ENCODE results near the gene LAMB1. TPM values are rescaled to one million over a fixed set of nuclear protein-coding genes. Genes with fewer than 3 reads are reported as not detected.

LAMB1 gene
- total RNA-seq, 1 experiment from 2014 or later, result 101 TPM

GRCh38 chr7:108049962-108050361 lies 47.0 kb upstream of the LAMB1 start:
- ATAC-seq, result no peak
- no peak overlapping the region for H3K4me3 ChIP-seq (ENCODE audit: low read length)

GRCh38 chr7:108048422-108048821 lies 45.5 kb upstream of the LAMB1 start:
- intact Hi-C loops (cut with micrococcal nuclease), result no loop called here
- Histone ChIP-seq H3K79me2 (ENCODE audit: low read length) (no peaks in the 10 kb centered on the region), H3K9me2 (replicated peaks; ENCODE audit: low read length) (no peaks in the 10 kb centered on the region), H3K27me3 (ENCODE audit: low read length) (no peaks in the 10 kb centered on the region), H2AFZ (ENCODE audit: low read length) (no peak overlapping the region), H3K4me1 (ENCODE audit: insufficient read depth, low read length) (no peaks in the 10 kb centered on the region), H3K27ac (ENCODE audit: low read length) (no peak overlapping the region), H4K20me1 (ENCODE audit: low read length) (no peaks in the 10 kb centered on the region), H3K9ac (ENCODE audit: low read length) (no peak overlapping the region), H3K9me3 (ENCODE audit: low read length) (no peaks in the 10 kb centered on the region), H3K36me3 (ENCODE audit: low read depth, low read length) (no peaks in the 10 kb centered on the region), H3K4me3 (ENCODE audit: low read length) (no peak overlapping the region), H3K4me2 (ENCODE audit: low read length) (no peak overlapping the region), H3F3A (ENCODE audit: low read length, unreplicated experiment) (no peaks in the 10 kb centered on the region)
- CTCF ChIA-PET, result no interaction called here
- no peak for ATAC-seq
- DNase-seq, result no peak
- no TSS peak for BruUV-seq (replicated peaks)
- no peak for TF ChIP-seq CTCF (conservative IDR thresholded peaks at IDR 0.05; ENCODE audit: low read depth, low read length)
- no peak for TF ChIP-seq EZH2 (IDR thresholded peaks at IDR 0.05; ENCODE audit: low read length, unreplicated experiment)
- no peak for TF ChIP-seq EZH2phosphoT487 (IDR thresholded peaks at IDR 0.05; ENCODE audit: borderline replicate concordance, low read length)
- POLR2A ChIA-PET (ENCODE audit: unreplicated experiment), result no interaction called here

More at GRCh38 chr7:108049962-108050361, 47.0 kb upstream of the LAMB1 start:
- Histone ChIP-seq H2AFZ (ENCODE audit: low read length) (no peak overlapping the region), H4K20me1 (ENCODE audit: low read length) (no peaks in the 10 kb centered on the region), H3K27ac (ENCODE audit: low read length) (no peak overlapping the region), H3K9ac (ENCODE audit: low read length) (no peak overlapping the region), H3K79me2 (ENCODE audit: low read length) (no peaks in the 10 kb centered on the region), H3K36me3 (ENCODE audit: low read depth, low read length) (no peaks in the 10 kb centered on the region), H3K4me2 (ENCODE audit: low read length) (no peak overlapping the region), H3K27me3 (ENCODE audit: low read length) (no peaks in the 10 kb centered on the region), H3K9me3 (ENCODE audit: low read length) (no peaks in the 10 kb centered on the region), H3K4me1 (ENCODE audit: insufficient read depth, low read length) (peaks cover 4% of the 10 kb centered on the region; the same call in 1 of the 2 replicates), H3K9me2 (replicated peaks; ENCODE audit: low read length) (no peaks in the 10 kb centered on the region), H3F3A (ENCODE audit: low read length, unreplicated experiment) (no peaks in the 10 kb centered on the region)
- intact Hi-C loops (cut with micrococcal nuclease), result no loop called here
- POLR2A ChIA-PET (ENCODE audit: unreplicated experiment), result no interaction called here
- CTCF ChIA-PET, result no interaction called here
- DNase-seq, result no peak
- TF ChIP-seq CTCF (conservative IDR thresholded peaks at IDR 0.05; ENCODE audit: low read depth, low read length) (no peak), EZH2phosphoT487 (IDR thresholded peaks at IDR 0.05; ENCODE audit: borderline replicate concordance, low read length) (no peak), EZH2 (IDR thresholded peaks at IDR 0.05; ENCODE audit: low read length, unreplicated experiment) (no peak)
- BruUV-seq (replicated peaks), result no TSS peak

- H3K9me2 ChIP-seq (replicated peaks; ENCODE audit: low read length), result no peaks in the 10 kb centered on the region
- no peaks in the 10 kb centered on the region for H3K4me1 ChIP-seq (ENCODE audit: insufficient read depth, low read length)
- H3K9me3 ChIP-seq (ENCODE audit: low read length), result no peaks in the 10 kb centered on the region
- POLR2A ChIA-PET (ENCODE audit: unreplicated experiment), result interaction anchor here (0.7 kb wide), 1 partner anchor 52 kb away, joined by 3 read pairs; no protein-coding TSS in a partner anchor
- CTCF ChIA-PET, result no interaction called here
- no peaks in the 10 kb centered on the region for H3K79me2 ChIP-seq (ENCODE audit: low read length)
- no peak overlapping the region for H3K9ac ChIP-seq (ENCODE audit: low read length)
- no peak for TF ChIP-seq CTCF (conservative IDR thresholded peaks at IDR 0.05; ENCODE audit: low read depth, low read length)
- no peak for TF ChIP-seq EZH2phosphoT487 (IDR thresholded peaks at IDR 0.05; ENCODE audit: borderline replicate concordance, low read length)
- TF ChIP-seq EZH2 (IDR thresholded peaks at IDR 0.05; ENCODE audit: low read length, unreplicated experiment), result no peak
- H3K27me3 ChIP-seq (ENCODE audit: low read length), result no peaks in the 10 kb centered on the region
- H4K20me1 ChIP-seq (ENCODE audit: low read length), result no peaks in the 10 kb centered on the region
- ATAC-seq (no peak), DNase-seq (no peak)
- H3K27ac ChIP-seq (ENCODE audit: low read length), result no peak overlapping the region
- no TSS peak for BruUV-seq (replicated peaks)
- no peak overlapping the region for H3K4me2 ChIP-seq (ENCODE audit: low read length)
- H3K36me3 ChIP-seq (ENCODE audit: low read depth, low read length), result no peaks in the 10 kb centered on the region
- H3K4me3 ChIP-seq (ENCODE audit: low read length), result no peak overlapping the region
- no peak overlapping the region for H2AFZ ChIP-seq (ENCODE audit: low read length)
- no peaks in the 10 kb centered on the region for H3F3A ChIP-seq (ENCODE audit: low read length, unreplicated experiment)
- intact Hi-C loops (cut with micrococcal nuclease), result no loop called here
Measured at GRCh38 chr7:108046952-108047506, 44.1 kb upstream of the LAMB1 start.
